ENCODE results near the gene MVD.

Gene MVD

DNA sequence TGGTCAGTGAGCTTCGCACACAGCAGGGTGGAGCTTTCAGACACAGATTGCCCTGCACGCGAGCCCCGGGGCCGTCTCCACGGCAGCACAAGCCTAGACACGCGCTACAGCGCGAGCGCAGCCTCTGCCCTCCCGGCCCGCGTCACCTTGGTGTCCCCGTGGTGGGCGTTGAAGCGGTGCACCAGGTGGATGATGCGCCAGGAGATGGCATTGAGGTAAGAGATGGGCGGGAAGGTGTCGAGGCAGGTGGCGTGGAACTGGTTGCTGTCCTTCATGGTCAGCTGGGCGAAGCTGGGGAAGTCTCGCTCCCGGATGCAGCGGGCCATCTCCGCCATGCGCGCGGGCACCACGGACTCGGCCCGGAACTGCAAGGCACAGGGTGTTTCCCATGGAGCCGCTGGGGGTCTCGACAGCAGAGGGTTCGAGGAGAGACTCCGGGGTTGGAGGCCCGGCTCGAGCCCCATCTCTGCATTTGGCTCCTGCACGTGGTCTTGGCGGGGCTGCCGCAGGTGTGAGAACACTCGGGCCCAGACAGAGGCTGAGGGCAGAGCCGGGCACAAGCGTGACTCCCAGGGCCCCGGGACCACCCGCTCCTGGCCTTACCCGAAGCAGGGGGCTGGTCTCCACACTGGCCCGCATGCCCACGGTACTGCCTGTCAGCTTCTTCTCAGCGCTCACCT is 7.7 kb downstream of the MVD start:
- no peak for DNase-seq (ENCODE audit: low read depth)

DNA sequence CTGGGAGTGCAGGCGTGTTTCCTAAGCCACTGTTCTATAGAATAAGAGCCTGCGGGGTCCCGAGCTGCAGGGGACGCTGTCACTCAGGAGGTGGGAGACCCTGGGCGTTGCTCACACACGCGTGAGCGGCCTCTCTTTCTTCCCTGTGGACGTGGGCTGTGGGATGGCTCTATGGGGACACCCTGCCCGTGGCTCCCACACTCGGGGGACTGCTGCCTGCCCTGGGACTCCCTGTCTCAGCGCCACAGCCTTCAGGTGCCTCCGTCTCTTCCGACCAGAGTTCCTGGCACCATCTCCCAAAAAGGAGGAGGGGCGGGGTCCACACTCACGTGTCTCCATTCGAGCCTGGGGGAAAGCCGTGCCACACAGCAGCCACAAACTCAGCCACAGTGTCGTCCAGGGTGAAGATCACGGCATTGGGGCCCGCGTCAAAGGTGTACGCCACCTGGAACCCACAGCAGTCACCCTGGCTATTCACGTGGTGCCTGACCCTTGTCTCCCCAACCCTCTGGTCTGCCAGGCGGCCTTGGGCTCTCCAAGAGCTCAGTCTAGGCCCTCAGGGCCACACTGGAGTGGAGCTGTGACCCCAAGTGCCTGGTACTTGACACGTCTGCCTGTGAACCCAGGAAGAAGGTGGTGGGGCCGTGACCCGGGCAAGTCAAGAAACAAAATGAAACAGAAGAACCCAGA is 8.4 kb downstream of the MVD start:
- DNase-seq (ENCODE audit: low read depth), result no peak

DNA sequence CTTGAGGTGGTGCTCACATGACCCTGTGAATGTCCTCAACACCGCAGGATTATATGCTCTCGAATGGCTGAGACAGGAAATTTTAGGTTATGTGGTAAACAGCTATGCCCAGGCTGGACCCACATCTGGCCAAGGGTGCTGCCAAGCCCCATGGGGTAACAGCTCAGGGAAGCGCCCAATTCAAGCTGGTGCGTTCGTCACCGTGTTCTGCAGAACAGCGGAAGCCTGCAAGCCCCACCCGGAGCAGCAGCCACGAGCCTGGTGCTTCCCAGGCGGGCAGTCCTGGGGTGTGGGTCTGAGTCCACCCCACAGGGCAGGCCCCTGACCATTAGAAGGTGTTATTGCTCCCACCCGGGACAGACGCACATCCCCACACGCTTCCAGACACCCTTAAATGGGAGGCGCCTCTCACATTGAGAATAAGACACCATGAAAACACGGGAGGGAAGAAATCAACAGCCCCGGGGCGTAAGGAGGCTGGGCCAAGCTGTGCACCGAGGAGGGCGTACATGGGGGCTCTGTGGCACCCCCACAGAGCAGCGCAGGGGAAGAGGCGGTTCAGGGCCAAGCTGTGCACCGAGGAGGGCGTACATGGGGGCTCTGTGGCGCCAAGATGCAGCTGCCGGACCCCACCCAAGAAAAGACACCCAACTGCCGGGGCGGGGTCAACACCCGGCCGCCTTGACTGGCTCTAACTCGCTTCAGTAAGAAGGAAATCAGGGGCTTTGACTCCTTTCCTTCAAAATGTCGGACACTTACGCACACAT is 9.1 kb downstream of the MVD start:
- DNase-seq (ENCODE audit: low read depth), result no peak

DNA sequence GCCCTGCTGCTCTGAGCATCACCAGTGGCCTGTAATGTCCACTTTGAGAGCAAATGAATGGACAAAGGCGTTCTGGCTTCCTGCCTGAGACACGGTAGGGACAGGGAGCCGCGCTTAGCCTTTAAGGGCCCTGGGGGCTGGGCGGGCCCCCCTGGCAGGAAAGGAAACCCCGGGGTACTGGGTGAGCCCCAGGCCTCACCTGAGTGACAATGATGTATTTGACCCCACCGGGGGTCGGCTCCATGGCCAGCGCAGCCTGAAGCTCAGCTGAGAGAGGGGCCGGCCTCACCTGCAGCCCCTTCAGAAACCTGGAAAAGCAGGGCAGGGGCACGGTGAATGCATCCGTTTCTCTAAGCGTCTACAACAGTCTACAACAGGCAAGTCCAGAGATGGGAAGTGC is 9.8 kb downstream of the MVD start:
- DNase-seq (ENCODE audit: low read depth), result no peak

DNA sequence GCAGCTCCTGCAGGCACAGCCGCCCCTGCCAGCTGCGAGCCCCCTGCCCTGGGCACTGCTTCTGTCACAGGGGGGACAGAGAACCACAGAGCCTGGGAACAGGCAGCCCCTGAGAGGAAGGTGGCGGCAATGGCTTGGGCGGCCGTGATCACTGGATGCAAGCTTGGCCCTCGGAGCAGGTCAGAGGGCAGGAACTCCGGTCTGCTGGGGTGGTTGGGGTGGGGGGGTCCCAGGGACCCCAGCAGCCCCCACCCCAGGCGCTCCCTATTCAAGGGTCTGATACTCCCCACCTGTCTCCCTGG is 10.2 kb downstream of the MVD start:
- DNase-seq (ENCODE audit: low read depth), result no peak

DNA sequence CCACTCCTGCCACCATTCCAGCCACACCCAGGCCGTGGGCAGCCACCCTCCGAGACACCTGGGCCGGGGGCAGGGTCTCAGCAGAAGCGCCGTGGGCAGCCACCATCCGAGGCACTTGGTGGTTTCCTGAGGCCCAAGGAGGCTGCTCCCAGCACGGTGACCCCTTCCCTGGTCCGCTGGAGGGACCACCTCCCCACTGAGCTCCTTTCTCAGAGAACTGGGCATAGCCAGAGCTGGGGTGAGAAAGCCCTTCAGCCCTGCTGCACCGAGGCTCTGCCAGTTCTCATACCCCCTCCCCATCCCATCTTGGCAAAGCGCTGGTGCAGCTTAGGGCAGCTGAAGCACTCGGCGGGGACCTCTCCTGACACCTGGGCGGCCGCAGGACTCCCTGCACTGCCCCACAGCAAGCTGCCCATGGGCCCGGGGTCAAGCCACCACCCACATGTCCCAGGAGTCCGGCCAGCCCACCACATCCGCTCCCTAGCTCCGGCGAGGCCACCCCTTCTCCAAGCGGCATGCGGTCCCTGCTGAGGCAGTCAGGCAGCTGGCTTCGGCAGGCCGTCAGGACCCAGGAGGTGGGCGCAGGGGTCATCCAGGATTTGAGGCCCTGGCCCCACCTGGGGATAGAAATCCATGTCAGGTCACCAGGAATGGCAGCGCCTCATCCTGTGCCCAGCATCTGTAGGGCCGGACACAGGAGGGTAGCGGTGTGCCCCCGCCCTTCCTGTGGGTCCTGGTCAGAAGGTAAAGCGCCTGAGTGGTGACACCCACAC is 10.7 kb downstream of the MVD start:
- no peak for DNase-seq (ENCODE audit: low read depth)

DNA sequence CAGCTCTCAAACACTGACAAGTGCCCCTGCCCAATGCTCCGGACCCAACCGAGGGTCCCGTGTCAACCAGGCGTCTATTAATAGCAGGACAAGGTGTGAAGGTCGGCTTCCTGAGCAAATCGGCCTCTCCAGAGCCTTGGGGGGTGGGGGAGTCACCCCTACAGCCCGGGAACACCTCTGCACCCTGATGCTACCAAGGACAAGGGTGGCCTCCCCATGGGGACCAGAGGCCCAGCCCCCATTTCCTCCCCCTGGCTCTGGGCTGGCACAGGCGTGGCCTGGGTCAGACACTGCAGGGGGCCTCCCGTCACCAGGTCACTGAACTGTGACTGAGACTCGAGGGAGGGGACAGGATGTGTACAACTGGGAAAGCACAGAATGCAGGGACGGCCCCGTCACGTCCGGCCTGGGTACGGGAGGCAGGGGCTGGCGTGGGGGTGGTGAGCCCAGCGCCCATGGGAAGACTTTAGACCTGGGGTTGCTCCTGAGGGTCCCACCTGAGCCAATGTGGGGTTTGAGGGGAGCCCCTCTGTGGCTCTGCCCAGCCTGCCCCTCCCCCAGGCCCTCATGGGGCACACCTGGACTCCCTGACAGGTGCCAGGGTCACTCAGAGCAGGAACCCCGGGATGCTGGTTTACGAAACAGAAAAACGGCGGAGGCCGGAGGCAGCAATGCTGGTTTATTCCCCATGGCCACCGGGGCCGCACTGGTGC is 11.5 kb downstream of the MVD start:
- no peak for DNase-seq (ENCODE audit: low read depth)

DNA sequence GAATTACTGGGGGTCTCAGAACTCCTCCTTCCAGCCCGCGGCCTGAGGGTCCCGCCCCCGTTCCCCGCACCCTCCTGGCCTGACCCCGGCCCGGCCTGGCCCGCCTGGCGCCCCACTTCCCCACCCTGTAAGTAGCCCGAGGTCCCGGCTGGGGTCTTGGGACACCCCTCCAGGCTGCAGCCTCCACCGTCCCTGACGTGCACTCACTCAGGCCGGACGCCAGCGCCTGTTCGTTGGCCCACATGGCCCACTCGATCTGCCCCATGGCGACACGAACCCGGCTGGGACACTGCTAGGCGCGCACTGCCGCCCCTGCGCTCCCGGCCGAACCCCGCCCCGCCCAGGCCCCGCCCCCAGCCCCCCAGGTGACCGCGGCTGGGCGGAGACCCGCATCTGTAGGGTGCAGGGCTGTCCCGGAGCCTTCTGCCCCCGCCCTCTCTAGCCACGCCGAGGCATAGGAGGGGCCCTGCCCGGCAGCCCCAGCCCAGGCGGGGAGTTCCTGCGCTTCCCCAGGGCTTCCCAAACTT is 12.1 kb downstream of the MVD start, which contains the start of gene CYBA:
TSS of gene CYBA (minus strand) at position 305 of the 527 bp plus-strand sequence. CDS start at position 265, 40 bp downstream.
- no peak for DNase-seq (ENCODE audit: low read depth)

DNA sequence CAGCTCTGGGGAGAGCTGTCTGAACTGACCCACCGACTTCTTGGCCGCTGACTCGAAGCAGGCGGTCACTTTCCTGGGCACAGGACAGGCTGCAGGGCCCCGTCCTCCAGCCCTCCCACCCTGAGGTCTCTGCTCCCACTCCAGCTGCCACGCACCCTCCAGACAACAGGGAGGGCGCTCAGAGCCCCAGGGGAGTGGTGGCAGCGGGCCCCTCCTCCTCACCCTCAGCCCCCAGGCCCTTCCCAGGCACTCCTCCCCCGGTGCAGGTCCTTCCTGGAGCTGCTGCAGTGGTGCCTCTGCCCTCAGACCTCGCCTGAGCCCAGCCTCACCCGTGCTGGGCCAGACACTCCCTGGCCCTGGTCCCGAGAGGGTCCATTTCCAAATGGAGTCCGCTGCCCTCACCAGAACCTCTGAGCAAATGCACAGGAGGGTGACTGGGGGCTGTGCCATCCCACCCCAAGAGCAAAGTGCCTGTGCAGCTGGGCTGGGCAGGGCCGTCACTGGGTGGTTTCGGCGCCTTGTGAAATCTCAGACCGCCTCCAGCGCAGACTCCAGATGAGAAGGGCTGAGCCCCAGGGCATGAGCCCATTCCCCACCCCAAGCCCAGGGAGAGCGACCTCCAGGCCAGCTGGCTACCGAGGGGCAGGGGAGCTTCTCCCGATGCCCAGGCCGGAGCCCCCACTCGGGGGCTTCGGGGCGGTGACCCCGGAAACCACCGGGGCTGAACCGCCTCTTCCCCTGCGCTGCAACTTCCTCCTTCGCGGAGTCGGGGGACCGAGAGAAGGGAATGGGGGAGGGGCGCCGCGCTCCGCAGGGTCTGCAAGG is 12.8 kb downstream of the MVD start:
- DNase-seq (ENCODE audit: low read depth), result no peak

DNA sequence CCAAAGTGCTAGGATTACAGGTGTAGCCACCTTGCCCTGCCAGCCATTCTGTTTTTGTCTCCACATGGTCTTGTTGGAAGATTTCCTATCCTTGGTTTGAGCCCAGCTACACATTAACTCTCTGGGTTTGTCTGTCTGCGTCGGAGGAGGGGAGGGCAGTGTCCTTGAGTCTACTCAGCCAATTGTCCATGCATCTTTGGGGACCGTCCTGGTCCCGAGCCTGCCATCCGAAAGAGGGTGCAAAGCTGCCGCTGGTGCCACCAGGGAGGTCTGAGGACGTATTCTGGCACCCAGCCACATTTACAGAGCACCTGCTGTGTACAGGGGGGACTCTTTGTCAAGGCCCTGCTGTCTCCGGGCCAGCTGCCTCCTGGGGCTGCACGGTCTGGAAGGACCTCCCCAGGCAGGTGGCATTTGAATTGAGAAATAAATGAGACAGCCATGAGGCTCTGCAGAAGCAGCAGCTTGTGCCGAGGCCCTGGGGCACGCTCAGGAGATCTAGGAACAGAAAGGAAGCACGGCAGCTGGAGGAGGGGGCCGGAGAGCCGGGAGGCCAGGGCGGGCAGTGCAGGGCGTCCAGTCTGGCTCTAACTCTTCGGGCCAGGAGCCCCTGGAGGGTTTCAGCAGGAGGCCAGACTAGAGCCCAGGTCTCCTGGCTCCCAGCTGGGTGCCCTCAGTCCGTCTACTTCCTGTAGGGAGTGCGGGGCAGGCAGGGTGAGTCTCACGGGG is 13.5 kb downstream of the MVD start:
- no peak for DNase-seq (ENCODE audit: low read depth)

DNA sequence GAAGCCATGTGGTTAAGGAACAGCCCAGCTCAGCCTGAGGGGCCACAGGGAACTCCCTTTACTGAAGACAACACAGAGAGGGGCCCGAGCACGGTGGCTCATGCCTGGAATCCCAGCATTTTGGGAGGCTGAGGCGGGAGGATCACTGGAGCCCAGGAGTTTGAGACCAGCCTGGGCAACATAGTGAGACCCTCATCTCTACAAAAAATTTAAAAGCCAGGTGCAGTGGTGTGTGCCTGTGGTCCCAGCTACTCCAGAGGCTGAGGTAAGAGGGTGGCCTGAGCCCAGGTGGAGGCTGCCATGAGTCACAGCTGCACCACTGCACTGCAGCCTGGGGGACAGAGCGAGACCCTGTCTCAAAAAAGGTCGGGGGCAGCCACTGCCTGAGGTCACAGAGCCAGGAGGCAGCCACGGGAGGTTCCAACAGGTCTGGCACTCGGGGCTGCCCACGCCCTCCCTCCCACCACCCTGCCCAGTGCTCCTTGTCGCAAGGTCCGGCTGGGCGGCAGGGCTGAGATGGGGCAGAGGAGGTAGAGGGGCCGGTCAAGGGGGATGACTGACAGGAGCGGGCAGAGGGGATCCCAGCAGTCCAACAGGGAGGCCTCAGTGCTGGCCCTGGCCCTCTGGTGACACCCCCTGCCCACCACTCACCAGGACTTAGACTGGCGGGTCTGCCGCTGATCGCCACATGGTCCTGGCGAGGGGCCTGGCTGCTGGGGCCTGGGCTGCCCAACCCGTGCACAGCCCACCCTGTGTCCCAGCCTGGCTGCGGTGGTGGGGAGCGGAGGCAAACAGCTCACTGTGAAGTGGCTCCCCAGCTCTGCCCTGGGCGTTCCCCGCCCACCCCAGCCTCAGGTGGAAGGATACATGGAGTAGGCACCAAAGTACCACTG is 15.5 kb downstream of the MVD start:
- DNase-seq (ENCODE audit: low read depth), result no peak

DNA sequence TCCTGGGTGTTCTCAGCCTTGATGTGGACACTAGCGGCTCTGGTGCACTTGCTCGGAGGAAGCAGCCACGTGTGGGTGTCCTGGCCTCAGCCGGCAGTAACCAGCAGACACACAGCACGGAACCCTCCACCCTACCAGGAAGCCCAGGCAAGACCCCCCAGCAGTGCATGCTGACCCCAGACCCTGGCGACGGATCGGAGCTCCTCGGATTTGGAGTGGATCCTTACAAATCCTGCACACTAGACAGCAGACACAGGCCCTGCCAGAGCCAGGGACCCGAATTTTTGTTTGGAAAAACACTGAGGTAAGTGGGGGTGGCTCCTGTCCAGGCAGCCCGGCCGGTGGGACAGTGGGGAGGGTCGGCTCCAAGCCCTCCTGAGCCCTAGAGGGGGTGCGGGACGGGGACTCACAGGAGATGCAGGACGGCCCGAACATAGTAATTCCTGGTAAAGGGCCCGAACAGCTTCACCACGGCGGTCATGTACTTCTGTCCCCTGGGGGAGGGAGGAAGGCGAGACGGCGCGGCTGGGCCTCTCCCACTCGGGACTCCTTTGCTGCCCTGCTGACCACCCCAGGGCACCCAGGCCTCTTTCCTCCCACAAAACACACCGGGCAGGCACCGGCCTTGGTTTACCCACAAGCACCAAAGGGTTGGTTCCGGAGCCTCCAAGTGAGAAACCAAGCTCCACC is 16.4 kb downstream of the MVD start:
- no peak for DNase-seq (ENCODE audit: low read depth)

DNA sequence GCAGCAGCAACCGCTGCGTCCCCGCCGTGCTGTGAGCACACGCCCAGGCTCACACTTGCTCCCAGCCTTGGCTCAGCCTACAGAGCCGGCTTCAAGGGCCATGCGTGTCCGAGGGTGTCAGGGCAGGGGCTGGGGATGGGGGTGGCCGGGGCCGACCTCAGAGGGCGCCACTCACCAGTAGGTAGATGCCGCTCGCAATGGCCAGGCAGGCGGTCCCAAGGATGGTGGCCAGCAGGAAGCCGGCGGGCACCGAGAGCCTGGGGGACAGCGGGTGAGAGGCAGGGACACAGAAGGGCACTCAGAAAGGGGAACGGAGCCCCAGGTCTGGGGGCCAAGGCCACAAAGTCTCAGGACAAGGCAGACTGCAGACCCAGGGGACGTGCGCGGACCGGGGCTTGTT is 16.9 kb downstream of the MVD start:
- DNase-seq (ENCODE audit: low read depth), result no peak

DNA sequence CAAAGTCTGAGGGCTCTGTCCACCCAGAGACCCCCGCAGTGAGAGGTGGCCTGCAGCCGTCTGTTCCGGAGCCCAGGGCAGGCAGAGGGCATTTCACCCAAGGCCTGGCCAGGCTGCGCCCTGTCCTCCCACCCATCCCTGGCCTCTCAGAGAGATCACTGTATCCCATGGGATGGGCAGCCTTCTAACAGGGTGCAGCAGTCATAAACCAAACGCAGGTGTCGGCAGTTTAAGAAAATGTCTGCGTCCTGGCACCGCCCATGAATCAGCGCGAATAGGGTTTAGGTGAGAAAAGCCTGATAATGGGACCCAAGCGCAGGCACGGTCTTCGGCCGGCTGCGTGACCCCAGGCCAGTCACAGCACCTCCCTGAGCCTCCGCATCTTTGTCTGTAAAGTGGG is 17.4 kb downstream of the MVD start:
- DNase-seq (ENCODE audit: low read depth), result no peak

DNA sequence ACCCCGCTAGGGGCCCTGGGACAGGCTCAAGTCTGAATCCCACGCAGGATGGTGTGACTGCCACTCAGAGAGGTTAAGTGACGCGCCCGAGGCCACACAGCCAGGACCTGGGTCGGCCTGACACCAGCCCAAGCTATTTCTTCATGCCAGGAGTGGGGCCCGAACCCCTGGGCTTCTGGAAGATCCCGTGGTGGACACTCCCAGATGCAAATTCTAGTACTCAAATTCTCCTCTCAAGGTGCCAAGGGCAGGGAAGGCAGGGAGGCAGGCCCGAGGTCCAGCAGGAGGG is 19.3 kb downstream of the MVD start:
- no peak for DNase-seq (ENCODE audit: low read depth)

DNA sequence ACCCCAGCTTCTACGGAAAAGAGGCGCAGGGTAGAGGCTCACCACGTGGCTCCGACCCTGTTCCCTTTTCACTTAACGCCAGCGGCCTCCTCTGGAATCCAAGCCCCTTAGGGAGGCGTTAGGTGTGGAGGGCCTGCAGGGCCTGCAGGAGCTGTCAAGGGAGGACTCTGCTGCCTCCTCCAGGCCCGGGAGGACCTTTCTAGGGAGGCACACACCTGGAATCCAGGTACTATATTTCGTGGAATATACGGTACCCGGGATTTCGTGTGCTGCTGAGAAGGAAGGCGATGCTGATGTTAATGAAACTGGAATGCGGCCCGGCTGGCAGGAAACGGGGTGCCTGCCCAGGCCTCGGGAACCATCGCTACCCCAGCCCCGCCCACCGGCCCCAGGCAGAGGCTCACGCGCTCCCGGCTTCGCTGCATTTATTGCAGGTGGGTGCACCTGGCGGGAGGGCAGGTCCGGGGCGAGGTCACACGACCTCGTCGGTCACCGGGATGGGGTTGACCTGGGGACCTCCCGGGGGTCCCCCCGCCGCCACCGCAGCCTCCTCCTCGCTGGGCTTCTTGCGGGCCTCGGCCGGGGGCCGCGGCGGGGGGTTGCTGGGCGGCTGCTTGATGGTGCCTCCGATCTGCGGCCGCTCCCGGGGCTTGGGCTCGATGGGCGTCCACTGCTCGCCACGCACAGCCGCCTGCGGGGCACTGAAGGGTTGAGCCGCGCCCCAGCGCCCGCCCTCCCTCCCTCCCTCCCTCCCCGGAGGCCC is 19.8 kb downstream of the MVD start:
- DNase-seq (ENCODE audit: low read depth), result no peak

DNA sequence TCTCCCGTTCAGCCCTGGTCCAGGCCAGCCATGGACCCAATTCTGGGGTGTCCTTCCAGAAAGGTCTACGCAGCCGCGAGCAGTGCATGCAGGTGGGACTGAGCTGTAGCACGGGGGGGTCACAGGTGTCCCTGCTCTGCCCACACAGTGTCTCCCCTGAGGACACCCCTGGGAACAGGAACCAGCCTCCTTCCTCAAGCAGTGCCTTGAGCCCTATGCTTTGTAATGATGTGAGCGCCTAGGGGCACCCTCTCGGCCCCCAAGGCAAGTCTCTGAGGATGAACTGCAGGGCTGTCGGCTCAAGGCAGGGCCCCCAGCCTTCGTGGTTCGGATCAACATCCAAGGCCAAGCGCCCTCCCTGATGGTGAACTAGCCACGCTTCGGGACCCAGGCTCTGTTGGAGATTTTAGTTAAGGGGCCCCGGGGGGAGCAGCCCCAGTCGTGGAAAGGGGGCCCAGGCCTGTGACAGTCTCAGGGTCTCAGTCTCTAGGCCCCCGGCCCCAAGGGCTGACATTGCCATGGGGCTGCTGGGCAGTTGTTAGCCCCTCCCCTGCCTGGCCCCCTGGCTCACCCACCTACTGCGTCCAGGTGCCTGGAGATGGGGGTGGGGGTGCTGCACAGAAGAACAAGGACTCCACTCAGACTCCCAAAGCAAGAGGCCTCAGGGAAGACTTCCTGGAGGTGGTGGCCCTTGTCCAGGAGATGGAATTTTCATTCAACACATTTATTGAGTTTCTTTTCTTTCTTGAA is 22.2 kb downstream of the MVD start:
- DNase-seq (ENCODE audit: low read depth), result no peak

Data from GM04503 (cell line).